Body of pancreas (tissue), 4 donors: Measurements from ENCODE around the gene TNFRSF25. TPM values are rescaled to one million over a fixed set of nuclear protein-coding genes. Genes with fewer than 3 reads are reported as not detected.

Source experiments
- ATAC-seq: fragments of 150-250 bp; one replicate; pipeline ENCODE4 v1.9.1; 2016
- DNase-seq, 4 donors: peaks; one replicate each; pipeline ENCODE4 v3.0.0-alpha.2; 2019
- H3K27ac ChIP-seq, 4 donors: fragments of 200-600 bp; sonication (generic); 1 replicate in 3 of 4; 2 replicates in 1 of 4; pipeline versions ENCODE4 v1.5.1 to v1.6.1; 2016 to 2019; ENCODE audit warnings: mild to moderate bottlenecking in 1 of 4, mixed read lengths in 1 of 4, moderate library complexity in 1 of 4
- H3K27me3 ChIP-seq, 2 donors: fragments of 200-600 bp; sonication (generic); one replicate each; pipeline ENCODE4 v1.6.0; 2016; ENCODE audit warnings: mild to moderate bottlenecking in 1 of 2
- H3K36me3 ChIP-seq, 2 donors: fragments of 200-600 bp; sonication (generic); replicated peaks in 1 of 2; 2 replicates each; pipeline ENCODE4 v1.5.1; 2016; ENCODE audit warnings: low read depth in 2 of 2; ENCODE audit not compliant: insufficient read depth in 1 of 2
- H3K4me1 ChIP-seq: fragments of 200-600 bp; sonication (generic); one replicate; pipeline ENCODE4 v1.6.0; 2016
- H3K4me3 ChIP-seq, 2 donors: fragments of 200-600 bp; sonication (generic); 1 replicate in 1 of 2; 2 replicates in 1 of 2; pipeline ENCODE4 v1.5.1; 2016 to 2019
- H3K9me3 ChIP-seq, 3 donors: fragments of 200-600 bp; sonication (generic); 1 replicate in 2 of 3; 2 replicates in 1 of 3; pipeline ENCODE4 v1.5.1; 2016
- CTCF ChIP-seq, 7 experiments: fragments of 450-650 bp in 4 of 7; fragments of 200-600 bp in 3 of 7; sonication (generic) in 3 of 7; IDR thresholded peaks; one replicate each; pipeline ENCODE4 v1.5.1; 2016 to 2019; ENCODE audit warnings: antibody characterized with exemption in 7 of 7
- POLR2A ChIP-seq, 3 donors: fragments of 450-650 bp; IDR thresholded peaks; one replicate each; pipeline ENCODE4 v1.6.1; 2016; ENCODE audit warnings: antibody characterized with exemption in 3 of 3, mild to moderate bottlenecking in 2 of 3
- WGBS, 2 donors: methylation state at CpG; one replicate each; pipeline ENCODE4 v1.1.5; 2017; 5-methylcytosine and 5-hydroxymethylcytosine counted together
- intact Hi-C: fragments of 100-400 bp; cut with DNase I; formaldehyde crosslinking; loops from one replicate; pipeline ENCODE4 v1.15.1; 2023
- total RNA-seq, 2 donors: library from RNA; depleted of rRNA; stranded (reverse); fragments of >200 nt; gene quantifications; one replicate each; pipeline ENCODE4 v1.1.0, GENCODE V29; 2016

TNFRSF25 gene
- total RNA-seq, 2 donors from 2014 or later: 4.2 to 23.1 TPM

DNA sequence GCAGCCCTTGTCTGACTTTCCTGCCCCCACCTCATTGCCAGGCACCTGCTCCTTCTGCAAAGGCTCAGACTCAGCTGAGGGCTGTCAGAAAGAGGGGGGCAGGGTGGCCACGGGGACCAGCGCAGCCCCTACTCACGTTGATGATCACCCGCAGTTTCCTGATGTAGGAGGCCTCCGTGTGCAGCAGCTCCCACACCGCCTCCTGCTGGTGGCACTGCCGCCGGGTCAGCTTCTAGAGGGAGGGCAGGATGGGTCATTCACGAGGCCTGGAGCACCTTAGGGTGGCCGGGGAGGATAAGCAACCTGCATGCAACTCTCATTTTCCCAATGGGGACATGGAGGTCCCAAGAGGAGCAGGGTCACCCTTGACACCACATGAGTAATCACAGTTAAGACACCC, 6.4 kb upstream of the TNFRSF25 start:
- H3K36me3 ChIP-seq: no peaks in the 10 kb centered on the region
- TF ChIP-seq CTCF (IDR thresholded peaks at IDR 0.05): no peak
- no peak for TF ChIP-seq POLR2A (IDR thresholded peaks at IDR 0.05)
- WGBS, 2 donors: 86 to 91% methylated on average over 6 to 10 of the region's 10 CpGs
- peaks cover 7% of the 10 kb centered on the region for H3K4me1 ChIP-seq
- intact Hi-C loops: no loop called here
- ATAC-seq: no peak
- no peak overlapping the region for H3K27ac ChIP-seq
- no peaks in the 10 kb centered on the region for H3K9me3 ChIP-seq
- no peaks in the 10 kb centered on the region for H3K27me3 ChIP-seq
- DNase-seq: no peak
- no peak overlapping the region for H3K4me3 ChIP-seq

DNA sequence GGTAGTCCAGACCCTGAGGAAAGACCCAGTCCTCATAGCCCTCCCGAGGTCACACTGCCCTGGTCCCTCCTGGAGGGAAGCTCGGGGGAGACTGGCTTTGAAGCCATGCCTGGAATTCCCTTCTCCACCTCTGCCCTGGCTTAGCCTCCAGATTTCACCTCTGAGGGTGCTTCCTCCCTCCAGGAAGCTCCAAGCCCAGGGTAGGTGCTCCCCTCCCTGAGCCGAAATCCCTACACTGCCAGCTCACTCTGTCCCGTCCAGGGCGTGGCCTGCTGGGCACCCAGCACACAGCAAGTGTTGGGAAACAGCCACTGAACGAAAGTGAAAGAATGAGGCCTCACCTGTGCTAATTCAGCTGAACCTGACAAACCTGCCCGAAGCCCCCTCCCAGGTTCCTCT, 6.0 kb upstream of the TNFRSF25 start:
- H3K27ac ChIP-seq: no peak overlapping the region
- intact Hi-C loops: no loop called here
- no peak overlapping the region for H3K4me3 ChIP-seq
- no peaks in the 10 kb centered on the region for H3K36me3 ChIP-seq
- ATAC-seq (no peak), DNase-seq (no peak)
- no peaks in the 10 kb centered on the region for H3K9me3 ChIP-seq
- no peak for TF ChIP-seq CTCF (IDR thresholded peaks at IDR 0.05)
- no peak for TF ChIP-seq POLR2A (IDR thresholded peaks at IDR 0.05)
- 89 to 93% methylated on average over 7 of the region's 7 CpGs for WGBS, 2 donors
- no peaks in the 10 kb centered on the region for H3K27me3 ChIP-seq
- peaks cover 7% of the 10 kb centered on the region for H3K4me1 ChIP-seq

DNA sequence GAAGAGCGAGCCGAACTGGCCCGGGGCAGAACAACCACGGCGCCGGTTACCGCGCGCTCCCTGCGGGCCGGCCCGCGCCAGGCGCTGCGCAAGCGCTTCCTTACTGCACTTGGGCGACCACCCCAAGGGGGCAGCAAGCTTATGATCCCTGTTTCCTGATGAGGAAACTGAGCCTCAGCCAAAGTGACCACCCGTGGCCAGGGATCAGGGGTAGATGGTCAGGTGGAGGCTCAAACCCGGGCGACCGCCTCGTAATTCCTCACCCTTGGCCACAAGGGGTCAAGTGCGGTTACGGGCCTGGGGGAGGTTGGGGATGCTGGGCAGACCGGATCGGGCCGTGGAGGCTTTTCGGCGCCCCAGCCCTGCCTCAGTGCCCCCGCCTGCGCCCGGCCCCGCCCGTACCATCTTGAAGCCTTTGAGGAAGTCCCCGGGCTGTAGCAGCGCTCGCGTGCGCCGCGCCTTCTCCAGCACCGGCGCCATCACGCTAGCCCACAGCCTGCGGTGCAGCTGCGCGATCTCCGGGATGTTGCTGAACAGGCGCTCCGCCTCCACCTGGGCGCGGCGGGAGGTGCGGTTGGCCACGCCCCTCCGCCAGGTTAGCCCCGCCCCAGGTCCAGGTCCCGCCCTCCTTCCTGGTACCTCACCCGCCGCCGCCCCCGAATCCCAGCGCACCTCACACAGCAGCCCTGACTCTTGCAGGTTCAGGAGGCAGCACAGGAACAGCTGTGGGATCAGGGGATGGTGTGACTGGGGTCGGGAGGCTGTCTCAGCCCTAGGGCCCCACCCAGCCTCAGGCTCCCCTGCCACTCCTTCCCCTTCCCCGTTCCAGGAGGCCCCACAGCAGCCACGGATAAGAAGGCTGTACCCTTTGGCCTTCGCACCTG, 5.4 kb upstream of the TNFRSF25 start:
- Histone ChIP-seq H3K27ac (no peak overlapping the region), H3K27me3 (no peaks in the 10 kb centered on the region), H3K4me3 (no peak overlapping the region), H3K9me3 (no peaks in the 10 kb centered on the region), H3K36me3 (no peaks in the 10 kb centered on the region), H3K4me1 (peaks cover 7% of the 10 kb centered on the region)
- no peak for ATAC-seq
- intact Hi-C loops: no loop called here
- no peak for TF ChIP-seq POLR2A (IDR thresholded peaks at IDR 0.05)
- TF ChIP-seq CTCF (IDR thresholded peaks at IDR 0.05): no peak
- no peak for DNase-seq
- WGBS, 2 donors: 84 to 90% methylated on average over 48 to 53 of the region's 67 CpGs

DNA sequence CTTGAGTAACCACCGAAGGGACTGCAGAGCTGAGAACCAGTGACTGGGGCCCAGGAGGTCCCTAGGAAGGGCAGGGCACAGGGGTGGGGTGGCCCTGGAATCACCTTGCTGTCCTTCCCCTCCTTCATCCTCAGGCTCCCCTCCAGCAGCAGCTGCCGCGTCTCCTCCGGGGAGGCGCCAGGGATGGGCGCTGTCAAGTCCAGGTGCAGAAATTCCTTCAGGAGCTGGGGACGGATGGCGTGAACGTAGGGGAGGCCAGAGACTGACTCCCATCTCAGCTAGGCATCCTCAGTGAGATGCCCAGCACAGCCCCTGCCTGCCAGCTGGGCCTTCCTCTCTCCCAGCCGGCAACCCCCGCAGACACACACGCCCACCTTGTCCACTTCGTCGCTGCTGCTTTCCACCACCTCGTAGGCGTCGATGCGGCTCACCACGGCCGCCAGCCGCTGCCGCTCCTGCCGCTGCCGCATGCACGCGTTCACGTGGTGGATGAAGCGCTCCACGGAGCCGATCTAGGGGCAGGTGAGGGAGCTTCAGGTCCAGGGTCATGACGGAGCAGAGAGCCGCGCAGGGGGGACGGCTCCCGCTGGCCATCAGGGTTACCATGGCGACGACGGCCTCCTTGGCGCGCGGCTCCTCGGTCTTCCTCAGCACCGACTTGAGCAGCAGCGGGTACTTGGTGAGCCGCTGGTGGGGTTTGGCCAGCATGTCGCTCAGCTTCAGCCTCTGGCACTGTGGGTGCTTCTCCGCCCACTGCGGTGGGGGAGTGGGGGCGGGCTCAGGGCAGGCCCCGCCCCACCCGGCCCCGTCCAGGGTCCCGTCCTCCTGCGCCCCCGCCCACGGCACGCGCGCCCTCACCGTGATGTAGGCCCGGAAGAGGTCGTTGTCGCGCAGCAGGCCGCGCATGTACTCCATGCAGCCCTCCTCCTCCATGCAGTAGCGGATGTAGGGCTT, 4.4 kb upstream of the TNFRSF25 start:
- no peak for ATAC-seq
- WGBS, 2 donors: 86 to 90% methylated on average over 30 to 62 of the region's 67 CpGs
- intact Hi-C loops: no loop called here
- peaks cover 2% of the 10 kb centered on the region for H3K4me1 ChIP-seq
- no peaks in the 10 kb centered on the region for H3K27me3 ChIP-seq
- no peaks in the 10 kb centered on the region for H3K9me3 ChIP-seq
- no peak overlapping the region for H3K4me3 ChIP-seq
- no peak for DNase-seq
- H3K27ac ChIP-seq: no peak overlapping the region
- no peaks in the 10 kb centered on the region for H3K36me3 ChIP-seq
- TF ChIP-seq POLR2A (IDR thresholded peaks at IDR 0.05) (no peak), CTCF (IDR thresholded peaks at IDR 0.05) (no peak)
